Esophagus muscularis mucosa (tissue), 4 donors: ENCODE data around the gene STX16. TPM values are rescaled to one million over a fixed set of nuclear protein-coding genes. Genes with fewer than 3 reads are reported as not detected.

Source experiments
- DNase-seq: peaks from one replicate; pipeline ENCODE4 v3.0.0-alpha.2; 2017; ENCODE audit errors: extremely low spot score
- H3K27ac ChIP-seq, 4 donors: fragments of 200-600 bp; sonication (generic); replicated peaks in 1 of 4; 1 replicate in 3 of 4; 2 replicates in 1 of 4; pipeline ENCODE4 v1.5.1; 2016 to 2019; ENCODE audit warnings: mild to moderate bottlenecking in 1 of 4
- H3K27me3 ChIP-seq, 4 donors: fragments of 200-600 bp; sonication (generic); one replicate each; pipeline versions ENCODE4 v1.5.1 to v1.6.0; 2016 to 2019
- H3K36me3 ChIP-seq, 4 donors: fragments of 200-600 bp; sonication (generic); one replicate each; pipeline ENCODE4 v1.5.1; 2016 to 2019
- H3K4me1 ChIP-seq, 4 donors: fragments of 200-600 bp; sonication (generic); one replicate each; pipeline ENCODE4 v1.5.1; 2016 to 2019
- H3K4me3 ChIP-seq, 4 donors: fragments of 200-600 bp; sonication (generic); 1 replicate in 2 of 4; 2 replicates in 2 of 4; pipeline ENCODE4 v1.5.1; 2016 to 2019; ENCODE audit warnings: mild to moderate bottlenecking in 4 of 4, moderate library complexity in 1 of 4
- H3K9me3 ChIP-seq, 4 donors: fragments of 200-600 bp; sonication (generic); 1 replicate in 3 of 4; 2 replicates in 1 of 4; pipeline ENCODE4 v1.5.1; 2016 to 2019
- CTCF ChIP-seq, 3 experiments: fragments of 200-600 bp in 2 of 3; fragments of 450-650 bp in 1 of 3; sonication (generic) in 2 of 3; IDR thresholded peaks; one replicate each; pipeline ENCODE4 v1.5.1; 2017 to 2019; ENCODE audit warnings: antibody characterized with exemption in 3 of 3, mild to moderate bottlenecking in 2 of 3, moderate library complexity in 1 of 3
- EP300 ChIP-seq: sonication (generic); formaldehyde crosslinking; IDR thresholded peaks from one replicate; pipeline ENCODE4 v1.6.1; 2017; ENCODE audit warnings: antibody characterized with exemption
- POLR2A ChIP-seq: fragments of 450-650 bp; IDR thresholded peaks from one replicate; pipeline ENCODE4 v1.6.1; 2017; ENCODE audit warnings: antibody characterized with exemption, moderate library complexity, mild to moderate bottlenecking, low read depth
- POLR2AphosphoS5 ChIP-seq, 2 donors: sonication (generic); formaldehyde crosslinking; IDR thresholded peaks; one replicate each; pipeline ENCODE4 v1.6.1; 2017; ENCODE audit warnings: antibody characterized with exemption in 2 of 2
- WGBS: methylation state at CpG from one replicate; pipeline ENCODE4 v1.1.5; 2018; 5-methylcytosine and 5-hydroxymethylcytosine counted together
- intact Hi-C: fragments of 100-400 bp; cut with DNase I; formaldehyde crosslinking; loops from one replicate; pipeline ENCODE4 v1.15.1; 2023
- total RNA-seq, 4 donors: library from RNA; depleted of rRNA; stranded (reverse); fragments of >200 nt; gene quantifications; one replicate each; pipeline versions ENCODE4 v1.1.0 to v1.2.1, GENCODE V29; 2016

Gene STX16
- total RNA-seq, 4 donors from 2014 or later: 36.6 to 57.7 (median 43.5) TPM

GRCh38 chr20:58627212-58628072 lies 23.6 kb upstream of the STX16 start:
- no peaks in the 10 kb centered on the region for H3K9me3 ChIP-seq
- no peaks in the 10 kb centered on the region for H3K27me3 ChIP-seq
- TF ChIP-seq POLR2A: no peak
- no peak for TF ChIP-seq POLR2AphosphoS5 (IDR thresholded peaks at IDR 0.05)
- TF ChIP-seq EP300: no peak
- TF ChIP-seq CTCF (IDR thresholded peaks at IDR 0.05): no peak
- no peak for DNase-seq
- WGBS: 93% methylated on average over 10 of the region's 11 CpGs
- no peak overlapping the region for H3K27ac ChIP-seq
- peaks cover 3 to 15% (median 10%) of the 10 kb centered on the region in 4 donors for H3K4me1 ChIP-seq
- no peaks in the 10 kb centered on the region for H3K36me3 ChIP-seq
- intact Hi-C loops: no loop called here
- no peak overlapping the region for H3K4me3 ChIP-seq

- H3K36me3 ChIP-seq: no peaks in the 10 kb centered on the region
- no peaks in the 10 kb centered on the region for H3K27me3 ChIP-seq
- peaks cover 3 to 11% (median 8%) of the 10 kb centered on the region in 4 donors for H3K4me1 ChIP-seq
- intact Hi-C loops: no loop called here
- DNase-seq: no peak
- TF ChIP-seq POLR2AphosphoS5 (IDR thresholded peaks at IDR 0.05) (no peak), POLR2A (no peak), EP300 (no peak), CTCF (IDR thresholded peaks at IDR 0.05) (no peak)
- no peak overlapping the region for H3K27ac ChIP-seq
- 95% methylated on average over 9 of the region's 11 CpGs for WGBS
- no peak overlapping the region for H3K4me3 ChIP-seq
- no peaks in the 10 kb centered on the region for H3K9me3 ChIP-seq
Measured at GRCh38 chr20:58628491-58629214, 22.4 kb upstream of the STX16 start.

GRCh38 chr20:58629215-58629580 lies 21.9 kb upstream of the STX16 start:
- intact Hi-C loops: no loop called here
- Histone ChIP-seq H3K9me3 (no peaks in the 10 kb centered on the region), H3K27ac (no peak overlapping the region), H3K27me3 (no peaks in the 10 kb centered on the region), H3K36me3 (no peaks in the 10 kb centered on the region), H3K4me3 (no peak overlapping the region), H3K4me1 (peaks cover under 1 to 7% (median 5%) of the 10 kb centered on the region in 4 donors)
- no peak for TF ChIP-seq CTCF (IDR thresholded peaks at IDR 0.05)
- TF ChIP-seq POLR2AphosphoS5 (IDR thresholded peaks at IDR 0.05): no peak
- no peak for TF ChIP-seq EP300
- TF ChIP-seq POLR2A: no peak
- no peak for DNase-seq
- WGBS: no CpG with 5 or more reads among the region's 1 CpG

- Histone ChIP-seq H3K36me3 (no peaks in the 10 kb centered on the region), H3K9me3 (no peaks in the 10 kb centered on the region), H3K4me1 (peaks cover 0 to 12% (median 10%) of the 10 kb centered on the region in 4 donors), H3K4me3 (no peak overlapping the region), H3K27ac (no peak overlapping the region), H3K27me3 (no peaks in the 10 kb centered on the region)
- intact Hi-C loops: no loop called here
- TF ChIP-seq EP300: no peak
- TF ChIP-seq POLR2AphosphoS5 (IDR thresholded peaks at IDR 0.05): no peak
- no peak for TF ChIP-seq CTCF (IDR thresholded peaks at IDR 0.05)
- TF ChIP-seq POLR2A: no peak
- DNase-seq: no peak
- 46% methylated on average over 4 of the region's 4 CpGs for WGBS
Measured at GRCh38 chr20:58630063-58630462, 21.0 kb upstream of the STX16 start.
